ENCODE results near the gene HOXA3. TPM values are rescaled to one million over a fixed set of nuclear protein-coding genes. Genes with fewer than 3 reads are reported as not detected.

Gene HOXA3
- total RNA-seq, 2 donors from 2014 or later: 6.5 to 29.3 TPM

DNA sequence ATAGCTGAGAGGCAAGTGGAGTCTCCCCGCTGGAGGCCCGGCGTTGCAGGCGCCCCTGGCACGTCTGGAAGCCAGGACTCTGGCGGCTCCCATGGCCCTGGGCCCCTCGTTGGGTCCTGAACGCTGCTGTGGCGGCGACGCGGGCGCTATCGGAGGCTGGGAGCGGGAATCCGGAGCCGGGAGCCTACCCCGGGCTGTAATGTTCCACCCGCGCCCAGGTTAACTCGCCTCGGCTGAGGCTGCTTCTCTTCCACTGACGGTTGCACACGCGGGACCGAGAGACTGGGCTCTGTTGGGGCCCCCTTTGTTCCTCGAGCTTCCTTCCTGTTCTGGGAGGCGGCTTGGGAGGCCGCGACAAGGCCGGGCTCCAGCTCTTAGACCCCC is 7.6 kb downstream of the HOXA3 start:
- Histone ChIP-seq H3K4me1 (ENCODE audit: control insufficient read depth in 1 of 2, low read depth in 2 of 2) (peaks cover 5 to 48% of the 10 kb centered on the region in 2 donors), H3K27me3 (replicated peaks; ENCODE audit: insufficient read depth) (no peaks in the 10 kb centered on the region), H3K36me3 (peaks cover 11% of the 10 kb centered on the region), H3K4me3 (no peak overlapping the region), H3K9me3 (no peaks in the 10 kb centered on the region), H3K27ac (peak overlapping the region in 1 of 2 donors; percentile 54)
- no peak for ATAC-seq (ENCODE audit: insufficient number of reproducible peaks, low FRiP score, low read depth)
- no peak for TF ChIP-seq CTCF (IDR thresholded peaks at IDR 0.05)
- DNase-seq (ENCODE audit: low spot score): no peak

DNA sequence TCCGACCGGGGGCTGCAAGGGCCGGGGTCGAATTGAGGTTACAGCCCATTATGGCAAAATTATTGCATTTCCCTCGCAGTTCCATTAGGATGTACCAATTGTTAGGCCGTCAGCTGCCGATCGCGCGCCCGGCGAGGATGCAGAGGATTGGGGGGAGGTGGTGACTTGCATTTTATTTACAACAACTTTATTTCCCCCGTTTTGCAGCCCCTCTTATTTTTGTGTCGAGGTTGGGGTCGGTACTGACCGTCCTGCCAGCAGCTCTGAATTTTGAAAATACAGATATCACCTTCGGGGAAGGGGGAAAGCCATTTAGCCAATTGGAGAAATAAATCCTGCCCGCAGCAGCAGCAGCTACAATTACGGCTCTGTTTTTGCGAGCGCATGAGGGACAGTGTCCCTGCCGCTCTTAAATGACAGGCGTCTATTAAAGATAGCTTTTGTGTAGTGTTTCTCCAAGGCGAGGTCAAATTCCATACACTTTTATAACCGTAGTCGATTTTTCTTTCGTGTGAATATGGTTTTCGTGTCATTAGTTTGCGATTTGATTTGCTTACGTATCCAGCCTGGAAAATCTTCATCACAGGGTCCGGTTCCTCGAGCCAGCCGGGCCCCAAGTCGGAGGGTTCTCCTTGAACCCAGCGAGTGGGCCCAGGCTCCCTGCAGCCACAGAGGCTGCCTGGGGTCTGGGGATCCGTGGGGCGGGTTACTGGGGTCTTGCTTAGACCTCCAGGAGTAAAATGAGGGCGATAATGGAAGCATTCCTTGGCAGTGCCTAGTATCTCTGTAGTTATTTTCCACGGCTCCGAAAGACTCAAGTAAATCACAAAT is 8.2 kb downstream of the HOXA3 start:
- no peak for DNase-seq (ENCODE audit: low spot score)
- peak overlapping the region in 1 of 2 donors; percentile 54 for H3K27ac ChIP-seq
- H3K36me3 ChIP-seq: peaks cover 11% of the 10 kb centered on the region
- ATAC-seq (ENCODE audit: insufficient number of reproducible peaks, low FRiP score, low read depth): no peak
- H3K27me3 ChIP-seq (replicated peaks; ENCODE audit: insufficient read depth): no peaks in the 10 kb centered on the region
- H3K4me1 ChIP-seq (ENCODE audit: control insufficient read depth in 1 of 2, low read depth in 2 of 2): peaks cover 5 to 42% of the 10 kb centered on the region in 2 donors
- peak overlapping the region; percentile 84 for H3K4me3 ChIP-seq
- H3K9me3 ChIP-seq: no peaks in the 10 kb centered on the region
- no peak for TF ChIP-seq CTCF (IDR thresholded peaks at IDR 0.05)

DNA sequence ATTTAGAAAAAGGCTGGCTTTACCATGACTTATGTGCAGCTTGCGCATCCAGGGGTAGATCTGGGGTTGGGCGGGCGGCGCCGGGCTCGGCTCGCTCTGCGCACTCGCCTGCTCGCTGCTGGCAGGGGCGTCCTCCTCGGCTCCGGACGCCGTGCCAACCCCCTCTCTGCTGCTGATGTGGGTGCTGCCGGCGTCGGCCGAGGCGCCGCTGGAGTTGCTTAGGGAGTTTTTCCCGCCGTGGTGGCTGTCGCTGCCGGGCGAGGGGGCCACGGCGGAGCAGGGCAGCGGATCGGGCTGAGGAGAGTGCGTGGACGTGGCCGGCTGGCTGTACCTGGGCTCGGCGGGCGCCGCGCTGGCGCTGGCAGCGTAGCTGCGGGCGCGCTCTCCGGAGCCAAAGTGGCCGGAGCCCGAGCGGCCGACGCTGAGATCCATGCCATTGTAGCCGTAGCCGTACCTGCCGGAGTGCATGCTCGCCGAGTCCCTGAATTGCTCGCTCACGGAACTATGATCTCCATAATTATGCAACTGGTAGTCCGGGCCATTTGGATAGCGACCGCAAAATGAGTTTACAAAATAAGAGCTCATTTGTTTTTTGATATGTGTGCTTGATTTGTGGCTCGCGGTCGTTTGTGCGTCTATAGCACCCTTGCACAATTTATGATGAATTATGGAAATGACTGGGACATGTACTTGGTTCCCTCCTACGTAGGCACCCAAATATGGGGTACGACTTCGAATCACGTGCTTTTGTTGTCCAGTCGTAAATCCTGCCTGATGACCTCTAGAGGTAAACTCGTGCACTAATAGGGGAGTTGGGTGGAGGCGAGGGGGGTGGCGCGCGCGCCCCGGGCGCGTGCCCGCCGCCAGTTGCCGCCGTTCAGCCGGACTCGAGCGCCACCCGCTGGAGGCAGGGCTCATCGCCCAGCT is 9.1 kb downstream of the HOXA3 start, which contains the start of gene HOXA5:
HOXA5 (minus strand) TSS at position 659 of the 927 bp plus-strand sequence; CDS start at position 585, 74 bp downstream.
- H3K27ac ChIP-seq: peak within 1 kb of the TSS; percentile 95 to 97
- peaks cover 11% of the 10 kb centered on the region for H3K36me3 ChIP-seq
- H3K4me1 ChIP-seq (ENCODE audit: control insufficient read depth in 1 of 2, low read depth in 2 of 2): peaks cover 5 to 34% of the 10 kb centered on the region in 2 donors
- DNase-seq (ENCODE audit: low spot score): no peak
- peak within 1 kb of the TSS; percentile 84 for H3K4me3 ChIP-seq
- TF ChIP-seq CTCF (IDR thresholded peaks at IDR 0.05): peak; percentile 85
- no peaks in the 10 kb centered on the region for H3K27me3 ChIP-seq (replicated peaks; ENCODE audit: insufficient read depth)
- no peaks in the 10 kb centered on the region for H3K9me3 ChIP-seq
- peak; percentile 95 for ATAC-seq (ENCODE audit: insufficient number of reproducible peaks, low FRiP score, low read depth)

DNA sequence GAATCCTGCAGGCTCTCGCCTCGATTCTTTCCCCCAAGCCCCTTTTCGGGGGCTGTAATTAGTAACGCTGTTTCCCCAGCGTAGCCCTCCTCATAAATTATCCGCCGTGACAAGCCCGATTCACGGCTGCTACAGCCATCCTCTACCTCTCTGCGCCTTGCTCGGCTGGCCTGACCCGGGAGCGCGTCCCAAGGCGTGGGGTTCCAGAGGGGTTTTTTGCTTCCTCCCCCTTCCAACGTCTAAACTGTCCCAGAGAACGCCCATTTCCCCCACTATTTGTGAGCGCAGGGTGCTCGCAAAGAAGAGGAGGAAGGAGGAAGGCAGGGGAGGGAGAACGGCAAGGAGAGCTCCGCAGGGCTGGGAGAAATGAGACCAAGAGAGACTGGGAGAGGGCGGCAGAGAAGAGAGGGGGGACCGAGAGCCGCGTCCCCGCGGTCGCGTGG is 9.8 kb downstream of the HOXA3 start:
- H3K27ac ChIP-seq: peak overlapping the region; percentile 95 to 97
- H3K4me1 ChIP-seq (ENCODE audit: control insufficient read depth in 1 of 2, low read depth in 2 of 2): peaks cover 5 to 31% of the 10 kb centered on the region in 2 donors
- no peaks in the 10 kb centered on the region for H3K9me3 ChIP-seq
- DNase-seq (ENCODE audit: low spot score): no peak
- no peak for TF ChIP-seq CTCF (IDR thresholded peaks at IDR 0.05)
- no peaks in the 10 kb centered on the region for H3K27me3 ChIP-seq (replicated peaks; ENCODE audit: insufficient read depth)
- H3K4me3 ChIP-seq: peak overlapping the region; percentile 84
- ATAC-seq (ENCODE audit: insufficient number of reproducible peaks, low FRiP score, low read depth): no peak
- peaks cover 11% of the 10 kb centered on the region for H3K36me3 ChIP-seq

Measured in thoracic aorta (tissue), 2 donors.